ENCODE data around the gene MAPK9.

Gene MAPK9

DNA sequence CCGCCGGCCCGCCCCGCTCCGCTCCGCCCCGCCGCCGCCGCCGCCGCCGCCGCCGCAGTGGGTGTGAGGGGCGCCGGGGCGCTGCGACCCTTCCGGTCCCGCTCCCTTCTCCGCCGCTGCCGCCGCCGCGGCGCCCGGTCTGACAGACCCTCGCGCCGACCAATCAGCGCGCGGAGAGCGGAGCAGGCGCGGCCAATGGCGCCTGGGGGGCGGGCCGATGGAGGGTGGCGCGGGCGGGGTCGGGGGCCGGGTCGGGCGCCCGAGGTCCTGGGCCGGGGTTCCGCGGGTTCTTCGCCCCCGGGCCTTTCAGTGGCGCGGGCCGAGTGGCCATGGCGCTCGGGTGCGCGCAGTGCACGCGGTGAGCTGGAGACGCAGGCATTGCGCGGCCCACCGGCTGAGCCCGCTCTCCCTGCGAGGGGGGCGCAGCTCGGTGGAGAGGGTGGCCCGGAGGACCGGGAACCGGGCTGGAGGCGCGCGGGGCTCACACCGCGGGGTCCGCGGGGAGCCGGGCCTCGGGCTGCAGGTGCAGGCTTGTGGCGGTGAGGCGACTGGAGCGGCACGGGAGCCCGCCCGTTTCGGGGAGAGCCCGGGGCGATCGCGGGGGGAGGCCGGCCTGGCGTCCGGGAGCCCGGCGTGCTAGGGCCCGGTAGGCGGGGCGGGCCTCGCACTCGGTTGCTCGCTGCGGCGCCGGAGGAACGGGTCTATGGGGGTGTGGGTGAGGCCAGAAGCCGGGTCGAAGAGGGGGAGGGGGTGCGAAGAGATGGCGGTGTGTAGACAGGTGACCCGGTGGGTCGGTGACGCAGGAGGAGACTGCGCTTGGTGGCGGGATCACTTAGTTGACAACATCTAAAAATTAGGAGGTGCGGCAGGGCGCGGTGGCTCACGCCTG, at the start of gene MAPK9:
MAPK9 (minus strand) TSS at position 141 of the 889 bp plus-strand sequence. CDS start 11,522 bp downstream, outside the sequence.
- DNase-seq = peak; percentile 92

DNA sequence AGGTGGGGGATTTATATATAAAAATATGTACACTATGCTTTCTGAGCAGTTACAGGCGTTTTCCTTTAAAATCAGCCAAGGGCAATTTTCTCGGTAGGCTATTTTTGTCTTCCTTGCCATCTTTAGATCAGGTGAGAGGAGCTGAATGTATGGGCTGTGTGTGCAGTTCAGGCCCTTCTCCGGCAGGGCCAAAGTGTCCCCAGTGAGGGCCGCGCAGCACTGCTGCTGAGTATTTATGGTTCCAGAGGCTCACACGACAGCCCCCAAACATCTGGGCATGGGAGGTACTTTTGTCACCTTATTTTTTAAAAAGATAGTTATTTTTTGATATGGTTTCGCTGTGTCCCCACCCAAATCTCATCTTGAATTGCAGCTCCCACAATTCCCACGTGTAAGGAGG, 49.7 kb upstream of the MAPK9 start:
- no peak for DNase-seq

DNA sequence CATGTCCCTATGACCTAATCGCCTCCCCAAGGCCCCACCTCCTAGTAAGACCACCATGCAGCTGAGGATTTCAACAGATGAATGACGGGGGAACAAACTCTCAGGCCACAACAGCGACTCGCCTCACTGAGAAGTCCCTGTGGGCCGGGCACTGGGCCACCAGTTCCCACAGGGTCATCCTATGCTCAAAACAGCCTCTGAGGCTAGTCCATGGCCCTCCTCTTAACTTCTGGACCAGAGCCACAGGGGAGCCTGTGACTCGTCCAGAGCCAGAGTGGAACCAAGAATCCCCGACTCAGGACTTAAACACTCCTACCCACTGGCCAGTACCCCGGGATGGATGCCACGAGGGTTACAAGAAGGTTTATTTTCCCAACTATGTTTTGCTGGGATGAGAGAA, 49.0 kb upstream of the MAPK9 start:
- no peak for DNase-seq

DNA sequence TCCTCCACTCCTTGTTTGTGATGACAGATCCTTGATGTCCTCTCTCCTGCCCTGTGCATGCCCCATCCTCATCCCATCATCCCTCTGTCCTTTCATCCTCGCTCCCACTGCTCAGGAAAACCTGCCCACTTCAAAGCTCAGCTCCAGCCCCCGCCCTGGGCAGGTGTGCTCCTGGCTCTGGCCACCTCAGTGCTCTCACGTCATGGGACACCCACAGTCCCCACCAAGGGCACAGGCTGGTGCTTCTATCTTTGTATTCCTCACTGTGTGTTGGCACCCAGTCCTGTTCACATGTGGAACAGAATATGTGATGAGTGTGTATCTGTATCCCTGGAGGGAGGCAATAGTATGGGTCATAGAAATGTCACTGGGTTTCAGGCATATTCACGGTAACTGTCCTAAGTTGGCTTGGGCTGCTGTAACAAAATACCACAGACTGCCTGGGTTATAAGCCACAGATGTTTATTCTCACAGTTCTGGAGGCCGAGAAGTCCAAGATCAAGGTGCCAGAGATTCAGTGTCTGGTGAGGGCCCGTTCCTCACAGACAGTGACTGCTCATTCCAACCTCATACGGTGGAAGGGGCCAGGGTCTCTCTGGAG, 47.8 kb upstream of the MAPK9 start:
- no peak for DNase-seq

DNA sequence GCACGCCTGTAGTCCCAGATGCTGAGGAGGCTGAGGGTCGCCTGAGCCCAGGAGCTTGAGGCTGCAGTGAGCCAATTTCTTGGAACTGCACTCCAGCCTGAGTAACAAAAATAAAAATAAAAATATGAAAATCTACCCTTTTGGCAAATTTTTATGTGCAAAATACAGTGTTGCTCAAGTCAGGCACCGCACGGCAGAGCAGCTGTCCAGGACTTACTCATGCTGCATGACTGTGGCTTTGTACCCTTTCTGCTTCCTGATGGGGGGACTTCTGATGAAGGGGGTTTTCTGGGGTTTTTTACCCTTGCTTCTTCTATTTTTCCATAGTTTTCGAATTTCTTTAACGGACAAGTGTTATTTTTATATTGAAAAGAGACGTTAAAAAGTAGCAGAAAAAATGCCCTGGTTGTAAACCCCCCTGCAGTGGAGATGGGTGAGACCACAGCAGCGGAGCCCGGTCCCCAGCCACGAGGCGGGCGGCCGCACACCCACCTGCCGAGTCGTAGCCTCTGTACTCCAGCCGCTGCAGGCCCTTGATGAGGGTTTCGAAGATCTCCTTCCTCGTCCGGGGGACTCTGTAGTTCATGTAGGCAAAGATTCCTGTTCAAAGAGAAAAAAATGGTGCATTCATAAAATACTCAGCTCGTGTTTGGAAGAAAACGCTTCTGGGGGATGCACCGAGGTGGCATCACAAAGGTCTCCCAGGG, 46.3 kb upstream of the MAPK9 start:
- peak; percentile 24 for DNase-seq

DNA sequence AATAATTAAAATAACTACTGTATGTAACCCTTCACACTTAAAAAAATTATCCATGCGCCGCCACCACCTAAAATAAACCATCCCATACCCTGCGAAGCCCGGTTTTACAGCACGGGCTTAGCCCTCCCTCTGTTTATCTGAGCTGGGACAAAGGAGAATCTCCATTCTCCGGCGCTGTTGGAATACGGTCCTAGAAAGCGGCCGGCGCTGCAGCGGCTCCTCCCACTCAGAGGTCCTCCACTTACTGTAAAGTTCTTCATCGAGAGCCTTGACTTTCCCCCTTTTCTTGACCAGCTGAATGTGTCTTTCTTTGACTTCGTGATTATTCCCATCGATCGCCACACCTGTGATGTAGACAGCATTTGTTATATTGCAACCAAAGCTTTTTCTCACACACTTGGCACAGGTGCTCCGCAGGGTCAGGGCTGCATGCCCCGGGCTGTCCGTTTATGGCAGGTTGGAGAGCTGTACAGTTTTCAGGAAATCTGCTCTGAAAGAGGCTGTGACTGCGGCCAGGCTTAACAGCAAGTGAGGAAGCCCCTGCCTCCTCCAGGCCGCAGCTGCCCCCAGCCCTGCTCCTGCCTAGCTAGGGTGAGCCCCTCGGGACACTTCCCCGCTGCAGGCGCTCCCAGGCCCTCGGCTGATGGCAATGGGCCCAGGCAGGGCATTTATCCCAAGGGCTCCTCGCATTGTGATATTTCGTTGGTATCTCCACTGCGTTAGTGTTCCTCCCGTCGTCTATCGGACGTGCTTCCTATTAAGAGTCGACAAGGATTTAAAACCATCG, 44.5 kb upstream of the MAPK9 start:
- no peak for DNase-seq

DNA sequence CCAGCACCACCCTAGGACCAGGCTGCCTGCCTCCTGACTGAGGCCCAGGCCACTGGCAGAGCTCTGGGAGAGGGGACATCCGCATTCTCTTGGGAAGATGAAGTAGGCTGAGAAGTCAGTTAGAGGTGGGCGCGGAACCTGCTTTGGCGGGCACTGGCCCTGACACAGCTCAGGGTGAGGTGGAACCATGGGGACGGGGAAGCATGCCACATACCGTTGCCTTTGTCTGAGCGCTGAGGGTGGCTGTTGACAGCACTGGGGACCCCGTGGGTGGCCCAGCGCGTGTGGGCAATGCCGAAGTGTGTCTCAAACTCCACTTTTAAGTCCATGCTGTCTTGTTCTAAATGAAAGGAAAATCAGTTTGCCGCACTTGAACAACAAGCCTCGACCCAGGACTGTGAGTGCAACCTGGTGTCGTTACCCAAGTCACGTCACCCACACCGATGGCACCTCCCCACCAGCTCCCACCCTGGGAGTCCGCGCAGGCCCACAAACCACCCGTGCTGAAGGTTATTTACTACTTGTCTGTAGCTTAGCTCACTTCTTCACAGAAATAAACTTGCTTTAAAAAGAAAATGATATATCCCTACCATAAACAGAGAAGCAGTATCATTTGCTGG, 43.8 kb upstream of the MAPK9 start:
- no peak for DNase-seq

DNA sequence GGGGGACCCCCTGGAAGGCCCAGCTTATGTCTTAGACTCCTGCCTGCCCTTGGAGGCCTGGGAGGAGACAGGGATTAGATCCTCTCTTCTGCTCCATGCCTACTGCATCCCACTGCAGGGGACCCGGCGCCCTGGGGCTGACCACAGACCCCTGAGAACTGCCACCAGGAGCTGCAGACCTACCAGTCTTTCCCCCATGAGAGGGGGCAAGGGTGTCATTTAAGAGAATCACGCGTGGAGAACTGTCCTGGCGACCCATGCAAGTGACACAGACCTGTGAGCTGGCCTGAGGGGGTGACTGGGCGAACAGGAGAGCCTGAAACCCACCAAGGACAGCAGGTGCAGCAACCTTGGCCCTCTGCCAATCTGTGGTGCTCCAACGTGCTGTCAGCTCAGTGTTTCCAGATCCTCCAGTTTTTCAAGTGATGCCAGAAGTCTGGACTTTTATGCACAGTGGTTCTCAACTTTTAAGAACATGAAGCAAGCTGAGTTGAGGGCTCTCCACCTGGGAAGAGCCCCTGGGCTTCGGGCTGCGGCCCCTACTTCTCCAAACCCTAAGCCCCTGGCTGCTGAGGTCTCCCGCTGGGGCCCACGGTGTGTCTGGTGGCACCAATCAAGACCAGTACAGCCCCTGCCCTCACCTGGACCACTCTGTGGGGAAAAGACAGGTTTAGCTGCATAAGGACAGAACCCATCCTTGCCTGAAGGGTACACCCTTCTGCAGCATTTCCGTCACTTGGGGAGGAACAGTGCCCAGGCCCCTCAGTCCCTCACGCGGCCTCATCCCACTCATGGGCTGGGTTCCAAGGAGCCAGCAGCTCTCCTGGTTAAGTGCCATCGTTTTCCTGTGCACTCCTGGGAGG, 43.1 kb upstream of the MAPK9 start:
- DNase-seq = no peak

DNA sequence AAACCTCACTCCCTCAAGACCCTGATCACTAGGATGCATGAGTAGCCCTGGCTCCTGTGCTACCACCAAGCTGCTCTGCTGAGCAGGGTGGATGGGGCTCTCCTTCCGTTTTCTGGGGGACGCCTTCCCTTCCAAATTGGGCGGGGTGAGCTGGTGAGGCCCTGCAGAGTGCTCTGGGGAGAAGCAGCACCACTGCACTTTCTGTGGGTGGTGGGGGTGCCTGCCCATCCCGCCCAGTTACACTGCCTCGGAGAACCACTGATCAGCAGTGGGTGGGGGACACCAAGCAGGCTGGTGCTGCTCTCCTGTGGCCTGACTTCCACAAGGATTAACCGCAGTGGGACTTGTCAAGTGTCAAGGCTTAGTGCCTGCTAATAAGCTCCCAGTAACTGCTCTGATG, 42.3 kb upstream of the MAPK9 start:
- DNase-seq = no peak

DNA sequence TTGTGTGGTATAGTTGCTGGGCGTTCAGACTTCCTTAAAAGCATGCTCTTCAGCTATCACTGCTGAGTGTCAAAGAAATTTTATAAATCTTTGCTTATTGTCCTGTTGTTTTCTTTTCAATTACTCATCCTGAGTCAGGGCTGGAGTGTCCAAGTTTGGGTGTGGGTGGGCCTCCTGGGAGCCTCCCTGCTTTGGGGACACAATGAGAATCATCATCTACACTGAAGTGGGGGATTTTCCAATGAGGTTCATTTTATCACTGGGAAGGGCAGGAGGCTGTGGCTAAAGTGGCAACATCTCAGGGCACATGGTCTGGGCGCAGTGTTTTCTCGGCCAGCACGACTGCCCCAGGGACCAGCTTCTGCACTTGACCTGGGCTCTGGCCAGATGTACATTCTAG, 41.8 kb upstream of the MAPK9 start:
- peak; percentile 59 for DNase-seq

DNA sequence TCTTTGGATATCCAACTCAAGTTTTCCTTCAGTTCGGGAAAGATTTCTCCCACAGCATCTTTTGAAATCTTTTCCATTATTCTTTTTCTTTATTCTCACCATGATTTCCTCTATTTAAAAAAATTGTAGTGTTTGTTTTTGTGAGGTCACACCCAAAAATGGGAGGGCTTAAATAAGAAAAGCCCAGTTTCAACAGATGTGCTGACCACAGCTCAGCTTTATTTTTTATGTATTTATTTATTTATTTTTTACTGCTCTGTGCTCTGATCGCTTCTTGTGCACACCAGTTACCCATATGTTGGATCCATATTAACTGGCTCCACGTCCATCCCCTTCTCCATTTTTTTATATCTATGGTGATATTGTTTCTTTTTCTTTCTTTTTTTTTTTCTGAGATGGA, 41.0 kb upstream of the MAPK9 start:
- DNase-seq = no peak

DNA sequence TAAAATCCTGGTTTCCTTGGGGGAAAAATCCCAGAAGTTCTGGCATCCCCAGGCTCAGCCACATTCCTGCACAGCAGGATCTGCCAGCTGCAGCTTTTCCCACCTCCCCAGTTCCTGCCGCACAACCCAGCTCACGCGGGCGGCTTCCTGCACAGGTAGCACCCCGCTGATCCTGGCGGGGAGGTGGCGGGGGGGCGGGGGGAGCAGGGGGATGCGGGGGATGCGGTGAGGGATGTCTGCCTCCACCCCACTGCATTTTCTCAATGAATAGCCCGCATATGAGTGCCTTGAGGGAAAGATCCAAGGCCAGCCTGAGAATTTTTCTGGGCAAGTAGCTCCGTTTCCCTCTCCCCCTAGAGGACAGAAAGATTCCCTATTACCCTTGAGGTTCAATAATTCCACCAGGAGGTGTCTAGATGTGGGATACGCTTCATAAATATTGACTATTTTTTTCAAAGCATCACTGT, 40.2 kb upstream of the MAPK9 start:
- DNase-seq = no peak

DNA sequence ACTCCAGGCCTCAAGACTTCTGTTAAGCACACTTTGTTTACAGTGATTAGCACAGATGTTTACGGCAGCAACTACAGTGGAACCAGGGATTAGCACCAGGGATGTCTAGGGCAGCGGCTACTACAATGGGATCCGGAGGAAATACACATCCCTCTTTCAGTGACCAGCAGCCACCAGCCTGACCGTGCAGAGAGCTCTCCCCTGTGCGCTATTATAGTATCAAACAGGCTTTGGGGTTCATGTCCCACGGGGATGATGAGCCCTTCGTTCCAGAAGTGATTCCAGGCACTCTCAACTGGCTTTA, 39.7 kb upstream of the MAPK9 start:
- no peak for DNase-seq

DNA sequence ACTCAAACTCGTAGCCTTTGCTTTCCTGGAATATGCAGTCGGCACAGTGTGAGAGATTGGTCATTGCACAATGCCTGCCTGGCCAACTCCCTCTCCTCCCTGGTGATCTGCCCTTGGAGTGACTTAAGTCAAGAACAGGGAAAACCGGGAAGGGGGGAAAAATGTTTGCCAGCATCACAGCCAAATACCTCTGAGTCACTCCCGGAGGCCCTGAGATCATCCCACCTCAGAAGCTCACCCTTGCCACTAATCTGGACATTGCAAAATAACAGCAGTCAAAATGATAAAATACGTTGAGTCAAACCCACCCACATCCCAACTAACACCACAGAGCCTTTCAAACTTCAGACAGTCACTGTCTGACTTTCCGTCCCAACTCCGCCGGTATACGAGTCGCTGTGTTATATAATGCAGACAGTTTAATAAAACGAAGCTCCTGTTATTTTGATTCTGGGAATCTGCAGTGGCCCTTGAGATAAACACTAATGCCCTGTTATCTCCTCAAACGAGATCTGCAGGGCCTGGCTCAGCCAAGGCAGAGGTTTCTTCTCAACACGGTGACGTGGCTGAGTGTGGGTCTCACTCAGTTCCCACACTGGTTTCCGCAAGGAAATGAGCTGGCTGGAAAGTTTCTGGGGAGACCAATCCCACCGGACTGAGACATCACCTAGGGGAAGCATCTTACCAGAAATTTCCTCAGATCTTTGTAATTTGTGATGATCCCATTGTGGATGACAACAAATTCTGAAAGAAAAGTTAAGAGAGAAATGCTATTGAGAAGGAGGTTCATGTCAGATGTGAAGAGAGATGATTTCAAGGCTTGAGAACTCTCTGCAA, 39.1 kb upstream of the MAPK9 start:
- peak; percentile 29 for DNase-seq

DNA sequence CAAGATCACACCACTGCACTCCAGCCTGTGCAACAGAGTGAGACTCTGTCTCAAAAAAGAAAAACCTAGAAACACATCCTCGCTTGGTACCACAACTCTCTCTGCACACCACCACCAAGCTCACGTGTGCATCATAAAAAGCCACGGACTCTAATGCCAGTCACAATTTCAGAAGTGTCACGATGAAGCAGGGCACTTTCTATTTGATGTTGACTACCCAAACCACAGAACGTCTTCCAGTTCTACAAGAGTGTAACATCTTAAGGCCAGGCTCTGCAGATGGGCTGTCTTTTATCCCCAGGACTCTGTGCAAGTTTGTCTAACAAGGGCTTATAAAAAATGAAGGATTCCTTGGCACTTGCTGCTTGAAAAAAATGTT, 38.4 kb upstream of the MAPK9 start:
- DNase-seq = no peak

DNA sequence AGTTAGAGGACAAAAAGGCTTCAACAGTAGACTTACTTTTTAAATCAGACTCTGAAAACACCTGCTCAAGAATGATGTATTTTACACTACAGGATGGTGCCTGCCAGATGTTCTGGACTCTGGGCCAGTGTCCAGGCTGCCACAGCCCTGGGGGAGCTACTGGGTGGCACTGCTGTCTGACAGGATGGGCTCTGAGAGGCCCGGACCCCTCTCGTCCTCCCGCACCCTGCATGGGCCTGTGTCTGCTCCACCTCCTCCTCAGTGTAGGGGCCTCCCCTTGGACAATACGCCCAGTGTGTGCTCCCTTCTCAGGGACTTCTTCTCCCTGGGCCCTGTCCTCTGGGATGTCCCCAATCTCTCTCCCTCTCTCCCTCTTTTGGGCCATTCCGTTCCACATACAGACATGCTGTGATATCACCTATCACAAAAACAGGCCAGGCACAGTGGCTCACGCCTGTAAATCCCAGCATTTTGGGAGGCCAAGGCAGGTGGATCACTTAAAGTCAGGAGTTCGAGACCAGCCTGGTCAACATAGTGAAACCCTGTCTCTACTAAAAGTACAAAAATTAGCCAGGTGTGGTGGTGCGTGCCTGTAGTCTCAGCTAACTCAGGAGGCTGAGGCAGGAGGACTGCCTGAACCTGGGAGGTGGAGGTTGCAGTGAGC, 37.9 kb upstream of the MAPK9 start:
- DNase-seq = no peak

DNA sequence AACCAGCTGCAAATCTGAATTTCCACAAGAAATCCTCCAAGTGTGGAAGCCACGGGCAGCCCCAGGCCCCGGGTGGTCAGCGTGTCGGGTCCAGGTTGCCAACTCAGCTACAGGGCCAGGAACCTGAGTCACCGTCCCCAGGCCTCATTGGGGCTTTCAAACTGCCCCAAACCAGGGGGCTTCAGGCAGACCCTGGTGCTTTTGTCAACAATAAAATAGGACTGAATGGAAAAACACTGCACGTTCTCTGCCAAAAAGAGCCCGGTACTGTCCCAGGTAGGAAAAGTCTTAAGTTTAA, 37.2 kb upstream of the MAPK9 start:
- DNase-seq = no peak

DNA sequence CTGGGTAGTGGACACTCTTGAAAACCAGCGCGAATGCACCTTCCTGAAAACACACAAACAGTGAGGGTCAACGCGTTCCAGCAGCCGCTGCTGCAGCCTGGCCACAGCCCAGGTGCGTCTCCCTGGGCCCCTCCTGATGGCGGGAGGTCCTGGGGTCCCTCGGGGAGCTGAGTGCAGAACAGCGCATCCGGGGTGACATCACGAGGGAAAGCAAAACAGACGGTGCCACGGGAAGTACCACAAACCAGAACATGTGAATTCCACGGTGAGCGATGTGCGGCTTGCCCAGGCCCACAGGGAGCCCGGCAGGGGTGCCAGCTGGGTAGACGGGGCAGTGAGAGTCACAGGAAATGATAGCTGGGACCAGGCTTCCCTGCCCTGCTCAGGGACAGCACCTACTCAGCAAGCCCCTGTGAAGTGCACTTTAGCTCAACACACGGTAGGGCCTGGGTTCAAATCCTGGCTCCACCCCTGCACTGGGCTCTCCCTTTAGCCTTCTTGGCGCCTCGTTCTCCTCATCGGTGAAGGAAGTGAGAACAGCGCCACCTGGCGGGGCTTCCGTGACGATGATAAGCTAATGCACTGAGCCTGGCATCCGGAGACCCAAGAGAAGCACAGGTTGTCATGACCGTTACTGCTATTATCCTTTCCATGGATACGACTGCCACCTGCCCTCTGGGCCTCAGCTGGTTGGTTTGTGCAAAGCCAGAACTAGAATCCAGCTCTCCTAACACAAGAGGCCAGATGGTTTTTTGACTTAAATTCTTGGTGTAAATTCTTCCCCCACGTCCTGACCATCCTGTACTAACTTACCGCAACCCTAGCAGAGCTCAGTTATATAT, 36.6 kb upstream of the MAPK9 start:
- DNase-seq = peak; percentile 89

DNA sequence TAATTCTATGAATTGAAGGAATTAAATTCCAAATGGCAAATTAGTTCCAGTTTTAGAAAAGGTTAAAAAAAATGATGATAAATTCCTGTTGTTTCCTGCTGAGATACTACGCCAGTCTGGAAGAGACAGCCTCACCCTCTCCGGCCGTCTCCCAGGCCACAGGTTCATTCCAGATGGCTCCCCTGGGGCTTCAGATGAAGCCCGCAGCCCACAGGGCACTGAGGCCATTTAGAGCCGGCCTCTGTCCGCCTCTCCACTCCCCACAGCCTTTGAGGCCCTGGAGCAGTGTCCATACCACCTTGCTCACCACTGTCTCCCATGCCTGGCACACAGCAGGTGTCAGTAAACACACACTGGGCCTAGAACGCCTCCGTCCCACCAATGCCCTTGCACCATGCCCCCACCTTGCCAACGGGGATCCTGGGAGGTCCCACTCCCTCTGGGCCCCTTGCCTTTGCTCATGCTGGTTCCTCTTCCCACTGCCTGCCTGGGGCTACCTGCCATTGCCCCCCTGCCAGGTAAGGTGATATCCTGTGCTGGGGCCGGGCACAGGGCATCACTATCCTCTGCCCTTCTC, 35.2 kb upstream of the MAPK9 start:
- no peak for DNase-seq

All from suppressor macrophage treated with lipopolysaccharide for 4 hours (primary cell).